ENCODE data around the gene G6PC2.

The G6PC2 gene

DNA sequence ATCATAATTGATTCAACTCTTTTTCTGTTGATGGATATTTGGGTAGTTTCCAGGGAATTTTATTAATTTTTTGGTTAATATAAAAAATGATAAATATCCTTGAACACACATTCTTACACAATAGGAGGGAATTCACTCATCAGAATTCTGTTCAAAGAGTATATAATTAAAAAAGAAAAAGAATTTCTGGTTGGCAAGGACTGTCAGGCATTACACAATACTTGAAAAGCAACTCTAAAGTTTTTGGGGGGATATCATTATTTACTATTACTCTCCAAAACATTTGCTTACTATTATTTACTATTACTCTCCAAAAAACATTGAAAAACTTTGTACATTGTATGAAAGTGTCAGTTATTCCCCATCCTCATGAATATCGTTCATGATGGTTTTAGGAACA is 38.0 kb downstream of the G6PC2 start:
- TF ChIP-seq EZH2phosphoT487 (conservative IDR thresholded peaks at IDR 0.05; ENCODE audit: low read length), result no peak
- TF ChIP-seq, protein P1, sequence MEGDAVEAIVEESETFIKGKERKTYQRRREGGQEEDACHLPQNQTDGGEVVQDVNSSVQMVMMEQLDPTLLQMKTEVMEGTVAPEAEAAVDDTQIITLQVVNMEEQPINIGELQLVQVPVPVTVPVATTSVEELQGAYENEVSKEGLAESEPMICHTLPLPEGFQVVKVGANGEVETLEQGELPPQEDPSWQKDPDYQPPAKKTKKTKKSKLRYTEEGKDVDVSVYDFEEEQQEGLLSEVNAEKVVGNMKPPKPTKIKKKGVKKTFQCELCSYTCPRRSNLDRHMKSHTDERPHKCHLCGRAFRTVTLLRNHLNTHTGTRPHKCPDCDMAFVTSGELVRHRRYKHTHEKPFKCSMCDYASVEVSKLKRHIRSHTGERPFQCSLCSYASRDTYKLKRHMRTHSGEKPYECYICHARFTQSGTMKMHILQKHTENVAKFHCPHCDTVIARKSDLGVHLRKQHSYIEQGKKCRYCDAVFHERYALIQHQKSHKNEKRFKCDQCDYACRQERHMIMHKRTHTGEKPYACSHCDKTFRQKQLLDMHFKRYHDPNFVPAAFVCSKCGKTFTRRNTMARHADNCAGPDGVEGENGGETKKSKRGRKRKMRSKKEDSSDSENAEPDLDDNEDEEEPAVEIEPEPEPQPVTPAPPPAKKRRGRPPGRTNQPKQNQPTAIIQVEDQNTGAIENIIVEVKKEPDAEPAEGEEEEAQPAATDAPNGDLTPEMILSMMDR (IDR thresholded peaks at IDR 0.05; ENCODE audit: insufficient read depth, low read length, poor library complexity, severe bottlenecking), result no peak

DNA sequence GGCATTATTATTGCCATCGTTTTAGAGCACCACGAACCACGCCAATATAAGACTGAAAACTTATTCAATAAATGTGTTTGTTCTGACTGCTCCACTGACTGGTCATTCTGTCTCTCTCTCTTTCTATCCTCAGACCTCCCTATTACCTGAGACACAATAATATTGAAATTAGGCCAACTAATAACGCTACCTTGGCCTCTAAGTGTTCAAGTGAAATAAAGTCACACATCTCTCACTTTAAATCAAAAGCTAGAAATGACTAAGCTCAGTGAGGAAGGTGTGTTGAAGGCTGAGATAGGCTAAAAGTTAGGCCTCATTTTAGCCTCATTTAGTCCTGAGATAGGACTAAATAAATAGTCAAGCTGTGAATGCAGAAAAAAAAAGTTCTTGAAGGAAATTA is 38.8 kb downstream of the G6PC2 start:
- H3K27ac ChIP-seq (ENCODE audit: low read depth, low read length), result no peak overlapping the region
- no peaks in the 10 kb centered on the region for H3K9me3 ChIP-seq (ENCODE audit: insufficient read depth, low read length)
- no peak overlapping the region for H2AFZ ChIP-seq (ENCODE audit: low read depth, low read length, severe bottlenecking)
- TF ChIP-seq, protein P1 (IDR thresholded peaks at IDR 0.05; ENCODE audit: insufficient read depth, low read length, poor library complexity, severe bottlenecking), result no peak
- no peak for TF ChIP-seq EZH2phosphoT487 (conservative IDR thresholded peaks at IDR 0.05; ENCODE audit: low read length)
- H3K4me3 ChIP-seq (ENCODE audit: insufficient read depth, low read length, poor library complexity, severe bottlenecking), result no peak overlapping the region
- H3K79me2 ChIP-seq (ENCODE audit: insufficient read depth, low read length), result no peaks in the 10 kb centered on the region
- no peaks in the 10 kb centered on the region for H3F3A ChIP-seq (ENCODE audit: insufficient read depth)
- no peaks in the 10 kb centered on the region for H3K27me3 ChIP-seq (ENCODE audit: low read length)
- no peaks in the 10 kb centered on the region for H4K20me1 ChIP-seq (ENCODE audit: low read depth, low read length)
- no peaks in the 10 kb centered on the region for H3K36me3 ChIP-seq (ENCODE audit: low read length)
- no peaks in the 10 kb centered on the region for H3K9me2 ChIP-seq (replicated peaks; ENCODE audit: insufficient read depth, low read length)
- no peak overlapping the region for H3K9ac ChIP-seq (ENCODE audit: low read length)
- H3K4me2 ChIP-seq (ENCODE audit: low read depth, low read length, poor library complexity, severe bottlenecking), result no peak overlapping the region

More for the DNA sequence above, 38.0 kb downstream of the G6PC2 start:
- Histone ChIP-seq H3K27me3 (ENCODE audit: low read length) (no peaks in the 10 kb centered on the region), H3K9me2 (replicated peaks; ENCODE audit: insufficient read depth, low read length) (no peaks in the 10 kb centered on the region), H3K27ac (ENCODE audit: low read depth, low read length) (no peak overlapping the region), H3K4me3 (ENCODE audit: insufficient read depth, low read length, poor library complexity, severe bottlenecking) (no peak overlapping the region), H3F3A (ENCODE audit: insufficient read depth) (no peaks in the 10 kb centered on the region), H3K9ac (ENCODE audit: low read length) (no peak overlapping the region), H3K79me2 (ENCODE audit: insufficient read depth, low read length) (no peaks in the 10 kb centered on the region), H4K20me1 (ENCODE audit: low read depth, low read length) (no peaks in the 10 kb centered on the region), H2AFZ (ENCODE audit: low read depth, low read length, severe bottlenecking) (no peak overlapping the region), H3K36me3 (ENCODE audit: low read length) (no peaks in the 10 kb centered on the region), H3K9me3 (ENCODE audit: insufficient read depth, low read length) (no peaks in the 10 kb centered on the region), H3K4me2 (ENCODE audit: low read depth, low read length, poor library complexity, severe bottlenecking) (no peak overlapping the region)

DNA sequence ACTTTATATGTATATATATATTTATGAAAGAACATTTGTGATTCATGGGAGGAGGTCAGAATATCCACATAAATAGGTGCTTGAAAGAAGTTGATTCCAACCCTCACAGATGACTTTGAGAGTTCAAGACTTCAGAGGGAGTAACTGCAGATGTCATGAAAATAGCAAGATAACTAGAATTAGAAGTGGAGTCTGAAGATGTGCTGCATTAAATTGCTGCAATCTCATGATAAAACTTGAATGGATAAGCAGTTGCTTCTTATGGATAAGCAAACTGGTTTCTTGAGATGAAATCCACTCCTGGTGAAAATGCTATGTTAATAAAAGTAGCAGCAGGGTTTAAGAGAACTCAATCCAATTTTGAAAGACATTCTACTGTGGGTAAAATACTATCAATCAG is 40.2 kb downstream of the G6PC2 start:
- Histone ChIP-seq H3K79me2 (ENCODE audit: insufficient read depth, low read length) (no peaks in the 10 kb centered on the region), H2AFZ (ENCODE audit: low read depth, low read length, severe bottlenecking) (no peak overlapping the region)
- TF ChIP-seq, protein P1 (IDR thresholded peaks at IDR 0.05; ENCODE audit: insufficient read depth, low read length, poor library complexity, severe bottlenecking), result no peak
- no peak for TF ChIP-seq EZH2phosphoT487 (conservative IDR thresholded peaks at IDR 0.05; ENCODE audit: low read length)

More for the DNA sequence above, 40.2 kb downstream of the G6PC2 start:
- H3F3A ChIP-seq (ENCODE audit: insufficient read depth), result no peaks in the 10 kb centered on the region
- H3K9me2 ChIP-seq (replicated peaks; ENCODE audit: insufficient read depth, low read length), result no peaks in the 10 kb centered on the region
- H3K9ac ChIP-seq (ENCODE audit: low read length), result no peak overlapping the region
- no peaks in the 10 kb centered on the region for H3K9me3 ChIP-seq (ENCODE audit: insufficient read depth, low read length)
- no peak overlapping the region for H3K4me2 ChIP-seq (ENCODE audit: low read depth, low read length, poor library complexity, severe bottlenecking)
- H3K4me3 ChIP-seq (ENCODE audit: insufficient read depth, low read length, poor library complexity, severe bottlenecking), result no peak overlapping the region
- no peaks in the 10 kb centered on the region for H4K20me1 ChIP-seq (ENCODE audit: low read depth, low read length)
- H3K27me3 ChIP-seq (ENCODE audit: low read length), result no peaks in the 10 kb centered on the region
- H3K36me3 ChIP-seq (ENCODE audit: low read length), result no peaks in the 10 kb centered on the region
- no peak overlapping the region for H3K27ac ChIP-seq (ENCODE audit: low read depth, low read length)

Measured in SU-DHL-6 (cell line).